Astrocyte of the spinal cord (primary cell): ENCODE measurements around the gene KLHDC8A.

Experiments
- DNase-seq: peaks from one replicate; pipeline ENCODE4 v3.0.0; 2011; ENCODE audit warnings: low read depth, low spot score
- H3K4me3 ChIP-seq: 2 replicates; pipeline ENCODE4 v1.5.1; 2011; ENCODE audit warnings: low read depth, mild to moderate bottlenecking, low read length, moderate library complexity
- in situ Hi-C: cut with HindIII; loops from 2 replicates; pipeline ENCODE4 v1.10.0; 2017; ENCODE audit warnings: low sequenced_read_pairs
- TF ChIP-seq, protein P1 (sequence below): IDR thresholded peaks from 2 replicates; pipeline ENCODE4 v1.5.1; 2012; ENCODE audit warnings: low read depth, mild to moderate bottlenecking, low read length, inconsistent platforms

KLHDC8A gene

DNA sequence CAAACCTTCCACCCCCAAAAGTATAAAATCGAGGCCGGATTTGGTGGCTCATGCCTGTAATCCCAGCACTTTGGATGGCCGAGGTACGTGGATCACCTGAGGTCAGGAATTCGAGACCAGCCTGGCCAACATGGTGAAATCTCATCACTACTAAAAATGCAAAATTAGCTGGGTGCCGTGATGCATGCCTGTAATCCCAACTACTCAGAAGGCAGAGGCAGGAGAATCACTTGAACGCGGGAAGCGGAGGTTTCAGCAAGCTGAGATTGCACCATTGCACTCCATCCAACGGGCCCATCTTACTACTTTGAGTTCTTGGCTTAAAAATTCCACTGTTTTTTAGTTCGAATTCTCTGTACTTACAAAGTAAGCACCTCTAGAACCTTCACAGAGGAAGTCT lies 11.0 kb downstream of the KLHDC8A start:
- TF ChIP-seq, protein P1, sequence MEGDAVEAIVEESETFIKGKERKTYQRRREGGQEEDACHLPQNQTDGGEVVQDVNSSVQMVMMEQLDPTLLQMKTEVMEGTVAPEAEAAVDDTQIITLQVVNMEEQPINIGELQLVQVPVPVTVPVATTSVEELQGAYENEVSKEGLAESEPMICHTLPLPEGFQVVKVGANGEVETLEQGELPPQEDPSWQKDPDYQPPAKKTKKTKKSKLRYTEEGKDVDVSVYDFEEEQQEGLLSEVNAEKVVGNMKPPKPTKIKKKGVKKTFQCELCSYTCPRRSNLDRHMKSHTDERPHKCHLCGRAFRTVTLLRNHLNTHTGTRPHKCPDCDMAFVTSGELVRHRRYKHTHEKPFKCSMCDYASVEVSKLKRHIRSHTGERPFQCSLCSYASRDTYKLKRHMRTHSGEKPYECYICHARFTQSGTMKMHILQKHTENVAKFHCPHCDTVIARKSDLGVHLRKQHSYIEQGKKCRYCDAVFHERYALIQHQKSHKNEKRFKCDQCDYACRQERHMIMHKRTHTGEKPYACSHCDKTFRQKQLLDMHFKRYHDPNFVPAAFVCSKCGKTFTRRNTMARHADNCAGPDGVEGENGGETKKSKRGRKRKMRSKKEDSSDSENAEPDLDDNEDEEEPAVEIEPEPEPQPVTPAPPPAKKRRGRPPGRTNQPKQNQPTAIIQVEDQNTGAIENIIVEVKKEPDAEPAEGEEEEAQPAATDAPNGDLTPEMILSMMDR, result no peak
- no peak overlapping the region for H3K4me3 ChIP-seq
- no peak for DNase-seq
- in situ Hi-C loops, result no loop called here

DNA sequence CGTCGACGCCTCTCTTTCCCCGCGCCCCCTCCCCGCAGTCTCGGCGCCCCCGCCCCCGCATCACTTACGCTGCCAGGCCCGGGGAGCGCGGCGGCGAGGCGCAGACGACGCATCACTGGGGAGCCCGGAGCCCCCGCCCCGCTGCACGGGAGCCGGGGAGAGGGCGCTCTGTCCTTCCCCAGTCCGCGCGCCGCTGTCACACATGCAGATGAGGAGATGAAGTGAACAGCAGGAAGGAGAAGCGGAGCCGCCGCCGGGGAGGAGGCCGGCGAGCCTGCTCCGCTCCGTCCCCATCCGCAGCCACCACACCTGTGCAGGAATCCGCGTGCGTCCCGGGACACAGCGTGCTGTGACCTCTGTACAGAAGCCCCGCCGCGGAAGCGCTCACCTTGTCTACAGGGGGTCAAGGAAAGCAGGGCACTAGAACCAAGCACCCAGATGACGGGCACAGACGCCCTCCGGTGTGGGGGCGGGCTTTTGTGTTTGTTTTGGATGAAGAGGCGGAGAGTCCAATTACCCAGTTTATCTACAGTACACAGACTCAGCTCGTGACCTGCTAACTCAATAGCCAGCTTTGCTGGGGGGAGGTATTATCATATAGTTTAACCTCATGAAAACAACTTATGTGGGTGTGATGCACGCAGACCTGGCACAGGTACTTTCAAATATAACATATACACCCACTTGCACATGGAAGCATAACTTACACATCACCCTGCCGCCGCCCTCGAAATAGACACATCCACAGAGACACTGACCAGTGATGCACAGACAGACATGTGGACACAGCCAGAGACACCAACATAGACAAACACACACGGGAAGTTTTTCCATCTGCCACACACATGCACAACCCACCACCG lies 12.4 kb downstream of the KLHDC8A start:
- TF ChIP-seq, protein P1, result no peak
- H3K4me3 ChIP-seq, result no peak overlapping the region
- DNase-seq, result no peak
- in situ Hi-C loops, result no loop called here

DNA sequence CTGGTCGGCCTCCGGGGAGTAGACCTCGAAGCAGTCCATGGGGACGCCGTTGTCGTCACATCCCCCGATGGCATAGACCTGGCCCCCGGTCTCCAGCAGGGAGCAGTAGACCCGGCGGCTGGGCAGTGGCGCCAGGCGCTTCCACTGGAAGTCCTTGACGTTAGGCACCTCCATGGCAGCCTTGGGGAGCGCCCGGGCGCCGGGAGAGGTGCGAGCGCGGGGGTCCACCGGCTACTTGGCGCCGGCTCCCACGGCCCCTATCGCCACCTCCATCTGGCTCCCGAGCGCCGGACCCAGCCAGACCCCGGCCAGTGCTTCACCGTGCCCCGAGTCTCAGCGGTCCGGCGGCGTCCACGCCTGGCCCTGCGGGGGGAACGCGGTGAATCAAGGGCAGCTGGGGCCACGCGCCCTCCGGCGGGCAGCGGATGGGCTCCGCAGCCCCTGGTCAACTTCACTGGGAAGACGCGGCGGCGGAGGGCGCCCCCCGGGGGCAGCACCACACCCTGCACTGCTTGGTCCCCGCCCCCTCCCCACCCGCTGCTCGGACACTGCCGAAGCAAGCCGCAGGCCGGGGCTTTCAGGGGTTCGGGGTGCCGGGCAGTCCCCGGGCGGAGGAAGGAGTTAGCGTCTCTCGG lies 13.2 kb downstream of the KLHDC8A start:
- no peak for DNase-seq
- H3K4me3 ChIP-seq, result no peak overlapping the region
- TF ChIP-seq, protein P1, result peak; percentile 5
- in situ Hi-C loops, result no loop called here

DNA sequence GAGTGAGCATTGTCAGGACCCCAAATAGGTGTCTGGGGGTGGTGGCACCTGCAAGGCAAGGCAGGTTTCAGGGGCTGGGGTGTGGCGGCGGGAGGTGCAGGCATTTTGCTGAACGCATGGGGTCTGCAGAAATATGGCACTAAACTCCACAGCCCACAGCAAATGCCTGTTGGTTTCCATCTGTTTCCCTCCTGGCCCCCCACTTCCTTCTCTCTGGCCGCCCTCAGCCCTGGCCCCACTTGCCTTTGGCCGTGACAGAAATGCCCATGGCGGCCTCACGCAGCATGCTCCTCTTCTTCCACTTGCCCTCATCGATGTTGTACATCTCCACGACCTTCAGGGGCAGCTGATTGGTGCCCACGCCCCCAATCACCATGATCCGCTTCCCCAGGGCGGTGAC lies 13.7 kb downstream of the KLHDC8A start:
- no peak overlapping the region for H3K4me3 ChIP-seq
- in situ Hi-C loops, result no loop called here
- TF ChIP-seq, protein P1, result no peak
- no peak for DNase-seq

DNA sequence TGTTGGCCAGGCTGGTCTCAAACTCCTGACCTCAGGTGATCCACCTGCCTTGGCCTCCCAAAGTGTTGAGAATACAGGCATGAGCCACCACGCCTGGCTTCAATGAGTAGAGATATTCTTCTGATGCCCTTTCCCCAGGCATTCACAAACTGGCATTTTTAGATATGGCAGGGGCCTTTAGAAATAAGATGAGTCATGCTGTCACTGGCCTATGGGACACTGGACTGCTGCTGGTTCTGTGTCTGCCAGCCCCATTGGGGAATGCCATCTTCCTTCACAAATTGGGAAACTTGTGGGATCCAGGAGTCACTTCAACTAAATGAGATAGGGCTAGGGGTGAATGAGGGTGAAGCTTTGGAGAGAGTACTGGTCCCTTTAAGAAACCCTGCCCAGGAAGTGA lies 16.0 kb downstream of the KLHDC8A start:
- H3K4me3 ChIP-seq, result no peak overlapping the region
- TF ChIP-seq, protein P1, result no peak
- no peak for DNase-seq
- in situ Hi-C loops, result no loop called here

DNA sequence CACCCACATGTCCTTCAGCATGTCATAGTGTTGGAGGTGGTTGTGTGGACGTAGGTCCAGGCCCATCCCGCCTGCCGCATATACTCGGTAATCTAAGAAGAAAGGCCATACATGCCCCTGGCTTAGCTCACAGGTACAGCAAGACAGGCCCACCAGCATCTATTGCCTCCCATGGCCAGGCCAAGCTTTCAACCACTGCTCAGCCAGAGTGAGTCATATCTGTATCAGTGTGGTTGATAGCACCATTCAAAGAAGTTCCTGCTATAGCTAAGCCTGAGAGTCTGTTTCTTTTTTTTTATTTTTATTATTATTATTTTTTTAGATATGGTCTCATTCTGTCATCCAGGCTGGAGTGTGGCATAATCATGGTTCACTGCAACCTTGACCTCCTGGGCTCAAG lies 17.0 kb downstream of the KLHDC8A start:
- in situ Hi-C loops, result no loop called here
- TF ChIP-seq, protein P1, result no peak
- DNase-seq, result no peak
- no peak overlapping the region for H3K4me3 ChIP-seq
